K562 (cell line): ENCODE data around the gene ADNP2.

Experiments used
- EP300 ChIP-seq: IDR thresholded peaks from 2 replicates; pipeline ENCODE4 v1.6.1; 2012; ENCODE audit warnings: low read length, improper control_type of control experiment
- EZH2 ChIP-seq: IDR thresholded peaks from 2 replicates; pipeline ENCODE4 v1.6.1; 2012; ENCODE audit warnings: low read depth, mild to moderate bottlenecking, inconsistent platforms, low read length, borderline replicate concordance
- HDAC2 ChIP-seq: fragments of 450-650 bp; IDR thresholded peaks from 2 replicates; pipeline ENCODE4 v1.6.1; 2016; ENCODE audit warnings: mild to moderate bottlenecking
- HOMEZ ChIP-seq: fragments of 250-450 bp; sonication (Bioruptor Pico); IDR thresholded peaks from 2 replicates; pipeline ENCODE4 v1.4.0; 2020; ENCODE audit warnings: mild to moderate bottlenecking, moderate library complexity
- MAZ ChIP-seq, 2 experiments: fragments of 450-650 bp in 1 of 2; sonication (generic) in 1 of 2; formaldehyde crosslinking; IDR thresholded peaks in 1 of 2; conservative IDR thresholded peaks in 1 of 2; 2 replicates each; pipeline versions ENCODE4 v1.4.0 to v1.5.0; 2020; ENCODE audit warnings: mild to moderate bottlenecking in 1 of 2, missing genetic modification reagents in 1 of 2
- RFX5 ChIP-seq: IDR thresholded peaks from 2 replicates; pipeline ENCODE4 v1.6.1; 2011; ENCODE audit warnings: low read depth, mild to moderate bottlenecking, improper control_type of control experiment, low read length
- RNF2 ChIP-seq: sonication (generic); IDR thresholded peaks from 2 replicates; pipeline ENCODE4 v1.6.1; 2016
- SREBF2 ChIP-seq: sonication (generic); formaldehyde crosslinking; IDR thresholded peaks from 2 replicates; pipeline ENCODE4 v1.4.0; 2020; ENCODE audit warnings: mild to moderate bottlenecking, missing genetic modification reagents
- ZBTB33 ChIP-seq: sonication (generic); formaldehyde crosslinking; IDR thresholded peaks from 2 replicates; pipeline ENCODE4 v1.8.1; 2023; ENCODE audit warnings: mild to moderate bottlenecking, missing genetic modification reagents
- ZFP36 ChIP-seq: fragments of 150-350 bp; IDR thresholded peaks from 2 replicates; pipeline ENCODE4 v1.6.1; 2018; ENCODE audit warnings: low read length, low read depth; ENCODE audit not compliant: partially characterized antibody
- ZNF830 ChIP-seq: fragments of 250-450 bp; sonication (Bioruptor Pico); IDR thresholded peaks from 2 replicates; pipeline ENCODE4 v1.5.0; 2021; ENCODE audit warnings: mild to moderate bottlenecking
- TF ChIP-seq, protein P1 (sequence below): sonication (generic); formaldehyde crosslinking; IDR thresholded peaks from 2 replicates; pipeline ENCODE4 v1.8.0; 2022; ENCODE audit warnings: missing genetic modification reagents, mild to moderate bottlenecking, borderline replicate concordance
- TF ChIP-seq, protein P2 (sequence below): fragments of 450-650 bp; formaldehyde crosslinking; IDR thresholded peaks from 2 replicates; pipeline ENCODE4 v1.4.0; 2022; ENCODE audit warnings: missing genetic modification characterization

- no peak for TF ChIP-seq RFX5
- TF ChIP-seq EP300: no peak
- TF ChIP-seq HOMEZ: no peak
- TF ChIP-seq ZBTB33 (CRISPR knock-in tag): no peak
- TF ChIP-seq, protein P1, sequence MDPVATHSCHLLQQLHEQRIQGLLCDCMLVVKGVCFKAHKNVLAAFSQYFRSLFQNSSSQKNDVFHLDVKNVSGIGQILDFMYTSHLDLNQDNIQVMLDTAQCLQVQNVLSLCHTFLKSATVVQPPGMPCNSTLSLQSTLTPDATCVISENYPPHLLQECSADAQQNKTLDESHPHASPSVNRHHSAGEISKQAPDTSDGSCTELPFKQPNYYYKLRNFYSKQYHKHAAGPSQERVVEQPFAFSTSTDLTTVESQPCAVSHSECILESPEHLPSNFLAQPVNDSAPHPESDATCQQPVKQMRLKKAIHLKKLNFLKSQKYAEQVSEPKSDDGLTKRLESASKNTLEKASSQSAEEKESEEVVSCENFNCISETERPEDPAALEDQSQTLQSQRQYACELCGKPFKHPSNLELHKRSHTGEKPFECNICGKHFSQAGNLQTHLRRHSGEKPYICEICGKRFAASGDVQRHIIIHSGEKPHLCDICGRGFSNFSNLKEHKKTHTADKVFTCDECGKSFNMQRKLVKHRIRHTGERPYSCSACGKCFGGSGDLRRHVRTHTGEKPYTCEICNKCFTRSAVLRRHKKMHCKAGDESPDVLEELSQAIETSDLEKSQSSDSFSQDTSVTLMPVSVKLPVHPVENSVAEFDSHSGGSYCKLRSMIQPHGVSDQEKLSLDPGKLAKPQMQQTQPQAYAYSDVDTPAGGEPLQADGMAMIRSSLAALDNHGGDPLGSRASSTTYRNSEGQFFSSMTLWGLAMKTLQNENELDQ (CRISPR knock-in tag): no peak
- no peak for TF ChIP-seq EZH2
- TF ChIP-seq SREBF2 (CRISPR knock-in tag): no peak
- TF ChIP-seq MAZ (CRISPR knock-in tag; conservative IDR thresholded peaks at IDR 0.05 in 1 of 2, IDR thresholded peaks at IDR 0.05 in 1 of 2): no peak
- no peak for TF ChIP-seq HDAC2
- no peak for TF ChIP-seq ZFP36
- no peak for TF ChIP-seq ZNF830
- TF ChIP-seq RNF2: no peak
- TF ChIP-seq, protein P2, sequence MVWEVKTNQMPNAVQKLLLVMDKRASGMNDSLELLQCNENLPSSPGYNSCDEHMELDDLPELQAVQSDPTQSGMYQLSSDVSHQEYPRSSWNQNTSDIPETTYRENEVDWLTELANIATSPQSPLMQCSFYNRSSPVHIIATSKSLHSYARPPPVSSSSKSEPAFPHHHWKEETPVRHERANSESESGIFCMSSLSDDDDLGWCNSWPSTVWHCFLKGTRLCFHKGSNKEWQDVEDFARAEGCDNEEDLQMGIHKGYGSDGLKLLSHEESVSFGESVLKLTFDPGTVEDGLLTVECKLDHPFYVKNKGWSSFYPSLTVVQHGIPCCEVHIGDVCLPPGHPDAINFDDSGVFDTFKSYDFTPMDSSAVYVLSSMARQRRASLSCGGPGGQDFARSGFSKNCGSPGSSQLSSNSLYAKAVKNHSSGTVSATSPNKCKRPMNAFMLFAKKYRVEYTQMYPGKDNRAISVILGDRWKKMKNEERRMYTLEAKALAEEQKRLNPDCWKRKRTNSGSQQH (CRISPR knock-in tag): no peak
These were observed 10.0 kb downstream of the ADNP2 start for GRCh38 chr18:80119111-80119510.
